ENCODE results near the gene LDLRAD4. TPM values are rescaled to one million over a fixed set of nuclear protein-coding genes. Genes with fewer than 3 reads are reported as not detected.
"Not testable (repeated sequence)": the region's sequence is repeated elsewhere in the genome, so short reads cannot be mapped to it uniquely, and the experiment has no call there.

The LDLRAD4 gene
- total RNA-seq, 1 donor from 2014 or later: 3.0 TPM

DNA sequence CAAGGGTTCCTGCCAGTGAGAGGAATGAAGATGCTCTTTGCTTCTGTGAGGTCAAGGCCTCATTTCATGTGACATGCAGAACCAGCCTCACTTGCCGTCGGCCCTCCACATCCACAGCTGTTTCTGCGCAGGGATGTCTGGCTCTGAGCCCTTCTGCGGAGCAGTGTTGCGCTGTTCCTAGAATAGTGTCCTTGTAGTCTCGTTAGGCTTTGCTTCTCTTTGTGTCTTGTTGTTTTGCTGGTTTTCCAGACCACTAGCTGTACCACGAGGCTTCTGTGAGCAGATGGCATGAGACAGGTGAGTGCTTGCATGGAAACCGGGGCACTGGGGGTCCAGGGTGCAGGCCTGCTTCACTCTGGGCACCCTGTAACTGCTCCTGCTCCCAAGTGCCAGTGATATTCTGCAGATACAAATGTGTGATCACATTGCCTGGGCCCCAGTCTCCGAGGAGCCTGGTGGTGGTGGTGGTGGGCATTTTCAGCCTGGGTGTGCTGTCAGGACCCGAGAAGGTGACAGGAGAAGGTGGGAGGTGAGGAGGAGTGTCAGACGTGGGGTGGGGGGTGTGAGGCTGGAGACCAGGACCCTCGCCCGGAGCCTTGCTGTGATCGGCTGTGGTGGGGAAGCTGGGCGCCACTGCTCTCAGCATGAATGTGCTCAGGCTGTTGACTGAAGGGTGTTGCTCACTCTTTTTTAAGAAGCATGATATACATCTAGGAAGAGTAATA is 34.3 kb downstream of the LDLRAD4 start:
- no peak for ATAC-seq

DNA sequence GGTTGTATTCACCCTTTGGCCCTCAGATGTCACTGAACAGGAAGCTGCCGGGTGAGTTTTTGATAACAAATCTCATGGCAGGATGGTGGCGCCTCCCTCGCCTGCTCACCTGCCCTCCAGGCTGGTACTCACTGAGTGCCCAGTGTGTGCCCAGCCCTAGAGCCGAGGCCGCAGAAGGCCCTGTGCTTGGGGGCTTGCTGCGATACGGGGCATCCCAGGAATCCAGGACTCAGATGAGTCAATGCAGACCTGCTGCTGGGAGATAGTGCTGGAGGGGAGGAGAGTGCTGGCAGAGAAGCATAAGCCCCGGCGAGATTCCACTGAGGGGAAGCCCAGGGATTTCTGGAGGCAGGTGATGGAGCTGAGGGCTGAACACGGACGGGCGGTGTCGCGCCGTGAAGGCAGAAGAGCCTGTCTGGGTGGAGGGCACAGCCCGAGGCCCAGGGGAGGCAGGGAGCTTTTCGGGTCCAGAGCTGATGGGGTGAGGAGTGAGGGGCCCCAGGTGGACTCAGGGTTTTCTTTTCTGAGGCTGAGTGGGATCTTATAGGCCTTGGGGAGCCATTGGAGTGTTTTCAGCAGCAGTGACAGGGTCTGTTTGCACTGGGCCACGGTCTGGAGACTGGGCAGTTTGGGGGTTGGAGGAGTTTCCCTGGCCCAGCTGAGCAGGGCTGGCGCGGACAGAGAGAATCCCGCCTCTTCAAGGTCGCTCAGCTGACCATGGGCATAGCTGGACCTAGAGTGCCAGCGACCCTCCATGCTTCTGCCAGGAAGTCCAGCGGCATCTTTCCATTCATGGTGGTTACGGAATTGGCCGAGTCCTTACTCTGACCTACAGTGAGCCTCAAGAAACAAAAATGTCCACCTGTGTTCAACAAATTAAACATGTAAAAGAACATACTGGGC is 35.5 kb downstream of the LDLRAD4 start:
- no peak for ATAC-seq

DNA sequence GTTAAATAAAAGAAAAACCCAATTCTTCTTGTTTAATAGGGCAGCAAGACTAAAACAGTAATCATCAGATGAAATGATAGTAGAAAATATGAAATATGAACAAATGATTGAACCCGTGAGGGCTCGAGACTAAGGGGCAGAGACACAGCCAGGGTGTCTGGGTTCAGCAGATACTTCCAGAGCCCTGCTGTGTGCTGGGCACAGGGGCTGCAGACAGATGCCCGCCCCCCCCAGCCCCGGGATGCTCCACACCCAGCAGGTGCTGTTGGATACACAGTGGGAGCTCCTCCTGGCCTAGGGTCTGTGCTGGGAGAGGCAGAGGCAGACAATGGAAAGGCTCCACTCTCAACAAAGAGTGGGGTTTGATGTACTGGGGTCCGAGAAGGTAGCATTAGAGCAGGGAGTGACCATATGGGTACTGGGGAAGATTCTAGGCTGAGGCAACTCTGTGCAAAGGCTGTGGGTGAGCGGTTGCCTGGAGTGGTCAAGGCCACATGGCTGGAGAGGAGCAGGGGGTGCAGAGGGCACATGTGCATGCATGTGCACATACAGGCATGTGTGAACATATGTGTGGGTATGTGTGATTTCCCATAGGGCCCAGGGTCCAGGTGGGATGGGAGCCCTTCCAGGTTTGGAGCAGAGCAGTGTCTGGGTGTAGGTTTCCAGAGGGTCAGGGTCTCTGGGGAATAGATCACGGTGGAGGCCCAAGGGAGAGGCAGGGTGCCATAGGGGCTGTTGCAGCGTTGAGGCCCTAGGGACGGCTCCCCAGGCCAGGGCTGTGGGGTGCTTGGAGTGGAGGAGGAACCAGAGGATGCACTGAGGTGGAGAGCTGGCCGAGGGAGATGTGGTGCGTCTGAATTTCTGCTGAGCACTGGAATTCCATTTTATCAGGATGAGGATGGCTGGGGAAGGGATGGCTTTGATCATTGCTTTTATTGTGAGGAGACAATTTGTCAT is 36.7 kb downstream of the LDLRAD4 start:
- ATAC-seq: no peak

DNA sequence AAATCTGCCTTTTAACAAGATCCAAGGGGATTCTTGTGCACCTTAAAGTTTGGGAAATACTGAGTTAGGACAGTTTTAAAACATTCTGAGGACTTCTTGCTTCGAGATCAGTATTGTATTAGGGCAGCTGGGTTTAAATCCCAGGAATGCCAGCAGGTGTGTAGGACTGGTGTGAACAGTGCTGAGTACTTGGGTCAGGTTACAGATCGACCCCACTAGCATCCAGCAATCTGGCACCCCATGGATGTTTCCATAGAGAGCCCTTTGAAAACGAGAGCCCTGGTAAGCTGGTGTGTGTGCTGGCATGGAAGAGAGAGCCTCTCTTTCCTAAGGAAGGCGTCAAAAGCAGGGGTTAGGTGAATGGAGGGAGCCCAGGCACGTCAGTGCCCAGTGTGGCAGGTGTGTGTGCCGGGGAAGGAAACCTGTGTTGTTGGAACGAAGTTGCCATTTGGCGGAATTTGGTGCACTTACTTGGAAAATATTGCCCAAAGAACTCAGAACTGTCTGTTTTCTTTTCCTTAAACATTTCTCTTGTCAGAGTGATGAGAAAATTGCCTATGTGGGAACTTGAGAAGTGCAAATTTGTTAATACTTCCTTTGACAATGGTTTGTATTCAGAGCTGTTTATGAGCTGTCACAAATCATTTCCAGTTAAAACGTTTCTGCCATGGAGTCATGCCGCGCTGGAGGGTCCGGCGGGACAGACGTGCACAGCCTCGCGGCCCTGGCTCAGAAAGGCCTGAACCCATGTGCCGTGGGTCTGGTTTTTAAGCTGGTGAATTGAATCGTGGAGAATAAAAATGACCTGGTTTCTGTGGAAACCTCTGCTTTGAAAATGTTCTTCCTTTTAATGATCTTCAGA is 38.1 kb downstream of the LDLRAD4 start:
- ATAC-seq: no peak

DNA sequence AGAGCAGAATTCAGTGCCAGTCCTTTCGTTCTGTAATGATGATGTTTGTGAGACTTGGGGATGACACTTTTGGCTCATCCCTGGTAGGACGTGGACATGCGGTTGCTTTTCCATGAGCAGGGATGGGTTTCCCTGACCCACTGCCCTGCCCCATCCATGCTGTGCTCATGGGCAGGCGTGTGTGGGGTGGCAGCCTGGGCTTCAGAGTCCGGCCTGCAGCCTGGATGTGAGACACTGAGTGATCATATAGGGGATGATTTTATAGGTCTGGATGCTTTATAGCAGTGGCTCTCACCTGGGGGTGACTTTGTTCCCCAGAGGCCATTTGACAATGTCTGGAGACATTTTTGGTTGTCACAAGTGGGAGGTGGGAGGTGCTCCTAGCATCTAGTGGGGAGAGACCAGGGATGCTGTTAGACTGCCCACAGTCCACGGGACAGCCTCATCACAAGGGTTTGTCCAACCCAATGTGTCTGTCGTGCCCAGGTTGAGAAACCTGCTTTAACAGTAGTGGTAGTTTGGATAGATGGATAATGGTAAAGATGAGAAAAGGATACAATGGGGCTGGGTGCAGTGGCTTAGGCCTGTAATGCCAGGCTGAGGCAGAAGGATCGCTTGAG is 38.9 kb downstream of the LDLRAD4 start:
- no peak for ATAC-seq

DNA sequence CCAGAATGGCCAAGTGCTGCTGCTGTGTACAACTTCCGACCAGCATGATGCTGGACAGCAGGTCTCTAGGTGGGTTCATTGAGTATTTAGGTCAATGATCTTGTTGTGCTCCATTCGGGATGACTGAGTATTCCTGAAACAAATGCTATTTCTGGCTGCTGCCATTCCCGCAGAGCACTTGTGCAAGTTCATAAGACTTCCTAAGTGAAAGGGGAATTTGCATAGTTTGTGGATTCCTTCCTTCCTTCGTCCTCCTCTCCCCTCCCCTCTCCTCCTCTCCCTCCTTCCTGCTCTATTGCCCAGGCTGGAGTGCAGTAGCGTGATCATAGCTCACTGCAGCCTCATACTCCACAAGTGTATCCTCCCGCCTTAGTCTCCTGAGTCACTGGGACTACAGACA is 40.4 kb downstream of the LDLRAD4 start:
- ATAC-seq: no peak

DNA sequence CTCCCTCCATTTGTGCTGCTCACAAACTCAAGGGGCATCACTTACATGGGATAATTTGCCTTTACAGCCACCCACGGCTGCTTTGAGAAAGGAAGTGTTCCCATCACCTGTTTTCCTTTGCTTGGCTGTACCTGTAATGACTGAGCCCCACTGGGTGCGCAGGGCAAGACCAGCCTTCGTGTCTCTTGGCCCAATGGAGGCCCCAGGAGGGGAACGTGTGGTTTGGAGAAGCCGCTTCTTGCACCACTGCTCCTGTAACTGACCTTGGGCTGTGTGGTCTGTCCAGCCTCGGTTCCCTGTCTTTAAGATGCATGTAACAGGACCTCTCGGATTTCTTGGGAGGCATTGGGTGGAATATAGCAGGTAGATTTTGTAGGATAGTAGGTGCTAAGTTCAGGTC is 41.1 kb downstream of the LDLRAD4 start:
- ATAC-seq: no peak

DNA sequence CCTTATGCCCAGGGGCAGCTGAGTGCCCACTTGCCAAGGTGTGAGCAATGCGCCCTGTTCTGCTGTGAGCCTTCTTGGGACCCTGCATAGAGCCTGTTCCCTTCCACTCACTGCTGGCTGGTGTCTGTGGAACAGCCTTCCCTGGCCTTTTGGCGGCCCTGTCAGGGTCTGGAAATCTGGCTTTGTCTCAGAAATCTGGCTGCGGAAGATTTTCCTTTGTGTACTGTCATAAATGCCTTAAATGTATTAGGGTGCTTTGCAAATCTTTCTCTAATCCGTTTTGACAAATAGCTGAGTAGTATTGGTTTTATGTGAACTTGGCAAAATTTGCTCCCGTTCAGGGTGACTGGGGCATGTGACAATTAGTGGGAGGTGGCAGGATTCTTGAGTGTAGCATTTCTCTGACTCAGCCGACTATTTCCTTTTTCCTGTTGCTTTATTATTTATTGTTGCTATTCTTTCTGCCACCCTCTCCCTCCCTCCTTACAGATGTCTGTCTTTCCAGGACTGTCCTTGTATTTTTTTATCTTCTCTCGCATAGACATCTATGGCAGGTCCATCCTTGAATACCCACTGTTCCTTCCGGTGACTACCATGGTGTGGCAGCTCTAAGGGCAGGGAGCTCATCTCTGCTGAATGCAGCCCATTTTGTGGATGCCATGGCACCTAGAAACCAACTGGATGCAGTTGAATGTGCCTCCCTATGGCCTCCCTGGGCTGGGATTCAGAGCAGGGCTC is 41.8 kb downstream of the LDLRAD4 start:
- ATAC-seq: peak; percentile 32

DNA sequence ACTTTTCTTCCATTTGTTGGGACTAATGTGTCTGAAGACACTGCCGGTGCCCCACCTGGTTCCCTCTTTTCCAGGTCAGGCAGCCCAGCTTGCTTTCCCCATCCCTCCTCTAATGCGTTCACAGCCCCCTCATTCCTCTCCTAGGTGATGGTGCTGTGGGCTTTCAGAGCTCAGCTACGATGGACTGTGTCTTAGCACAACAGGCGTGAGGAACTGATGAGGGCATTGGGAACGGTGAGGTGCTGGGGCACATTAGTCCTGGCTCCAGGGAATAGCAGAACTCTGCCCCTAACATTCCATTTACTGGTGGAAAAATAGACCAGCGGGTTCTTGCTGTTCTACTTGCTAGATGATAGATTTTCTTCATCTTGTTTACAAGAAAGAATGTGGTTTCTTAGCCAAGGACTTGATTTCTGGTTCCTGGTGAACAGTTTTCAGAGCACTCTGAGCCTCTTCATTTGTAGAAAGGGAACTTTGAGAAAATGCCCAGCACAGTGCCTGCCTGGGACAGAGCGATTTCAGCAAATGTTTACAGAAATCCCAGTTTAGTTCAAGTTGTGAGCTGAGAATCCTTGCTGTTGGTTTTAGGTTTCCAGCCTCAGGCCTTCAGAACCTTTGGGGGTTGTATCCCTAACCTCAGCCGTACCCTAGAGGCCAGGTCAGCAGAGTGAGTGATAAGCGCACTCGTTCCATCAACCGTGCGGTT is 42.5 kb downstream of the LDLRAD4 start:
- ATAC-seq: no peak

DNA sequence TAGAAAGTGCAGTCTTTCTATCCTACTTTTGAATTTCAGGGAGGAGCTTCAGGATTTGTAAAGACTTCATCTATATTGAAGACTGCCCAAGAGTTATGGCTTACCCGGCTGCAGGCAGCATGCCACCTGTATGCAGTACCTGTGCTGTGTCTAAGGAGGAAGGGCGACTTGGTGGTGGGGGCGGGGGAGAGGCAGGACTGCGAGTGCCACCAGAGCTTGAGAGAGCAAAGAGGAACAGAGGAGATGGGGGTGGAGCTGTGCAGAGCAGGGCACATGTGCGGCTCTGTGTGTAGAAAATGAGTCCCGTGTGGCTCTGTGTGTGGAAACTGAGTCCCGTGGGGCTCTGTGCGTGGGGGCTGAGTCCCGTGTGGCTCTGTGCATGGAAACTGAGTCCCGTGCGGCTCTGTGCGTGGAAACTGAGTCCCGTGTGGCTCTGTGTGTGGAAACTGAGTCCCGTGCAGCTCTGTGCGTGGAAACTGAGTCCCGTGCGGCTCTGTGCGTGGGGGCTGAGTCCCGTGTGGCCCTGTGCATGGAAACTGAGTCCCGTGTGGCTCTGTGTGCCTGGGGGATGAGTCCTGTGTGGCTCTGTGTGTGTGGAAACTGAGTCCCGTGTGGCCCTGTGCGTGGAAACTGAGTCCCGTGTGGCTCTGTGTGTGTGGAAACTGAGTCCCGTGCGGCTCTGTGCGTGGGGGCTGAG is 43.2 kb downstream of the LDLRAD4 start:
- ATAC-seq: no peak

DNA sequence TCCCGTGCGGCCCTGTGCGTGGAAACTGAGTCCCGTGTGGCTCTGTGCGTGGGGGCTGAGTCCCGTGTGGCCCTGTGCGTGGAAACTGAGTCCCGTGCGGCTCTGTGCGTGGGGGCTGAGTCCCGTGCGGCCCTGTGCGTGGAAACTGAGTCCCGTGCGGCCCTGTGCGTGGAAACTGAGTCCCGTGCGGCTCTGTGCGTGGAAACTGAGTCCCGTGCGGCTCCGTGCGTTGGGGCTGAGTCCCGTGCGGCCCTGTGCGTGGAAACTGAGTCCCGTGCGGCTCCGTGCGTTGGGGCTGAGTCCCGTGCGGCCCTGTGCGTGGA is 43.8 kb downstream of the LDLRAD4 start:
- not testable (repeated sequence) for ATAC-seq

DNA sequence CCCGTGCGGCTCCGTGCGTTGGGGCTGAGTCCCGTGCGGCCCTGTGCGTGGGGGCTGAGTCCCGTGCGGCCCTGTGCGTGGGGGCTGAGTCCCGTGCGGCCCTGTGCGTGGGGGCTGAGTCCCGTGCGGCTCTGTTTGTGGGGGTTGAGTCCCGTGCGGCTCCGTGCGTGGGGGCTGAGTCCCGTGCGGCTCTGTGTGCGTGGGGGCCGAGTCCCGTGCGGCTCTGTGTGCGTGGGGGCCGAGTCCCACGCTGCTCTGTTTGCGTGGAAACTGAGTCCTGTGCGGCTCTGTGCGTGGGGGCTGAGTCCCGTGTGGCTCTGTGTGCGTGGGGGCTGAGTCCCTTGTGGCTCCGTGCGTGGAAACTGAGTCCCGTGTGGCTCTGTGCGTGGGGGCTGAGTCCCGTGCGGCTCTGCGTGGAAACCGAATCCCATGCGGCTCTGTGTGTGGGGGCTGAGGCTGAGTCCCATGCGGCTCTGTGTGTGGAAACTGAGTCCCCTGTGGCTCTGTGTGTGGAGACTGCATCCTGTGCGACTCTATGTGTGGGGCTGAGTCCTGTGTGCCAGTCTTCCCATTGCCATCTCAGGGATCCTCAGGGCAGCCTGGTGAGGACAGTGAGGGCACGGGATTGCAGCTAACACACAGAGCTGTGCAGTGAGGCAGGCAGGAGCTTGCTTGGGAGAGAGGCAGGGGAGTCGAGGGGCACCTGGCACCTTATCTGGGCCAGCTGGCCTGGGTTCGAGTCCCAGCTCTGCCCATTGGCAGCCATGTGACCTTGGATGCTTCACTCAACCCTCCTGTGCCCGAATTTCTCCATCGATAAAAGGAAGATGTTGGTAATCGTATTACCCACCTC is 44.5 kb downstream of the LDLRAD4 start:
- no peak for ATAC-seq

DNA sequence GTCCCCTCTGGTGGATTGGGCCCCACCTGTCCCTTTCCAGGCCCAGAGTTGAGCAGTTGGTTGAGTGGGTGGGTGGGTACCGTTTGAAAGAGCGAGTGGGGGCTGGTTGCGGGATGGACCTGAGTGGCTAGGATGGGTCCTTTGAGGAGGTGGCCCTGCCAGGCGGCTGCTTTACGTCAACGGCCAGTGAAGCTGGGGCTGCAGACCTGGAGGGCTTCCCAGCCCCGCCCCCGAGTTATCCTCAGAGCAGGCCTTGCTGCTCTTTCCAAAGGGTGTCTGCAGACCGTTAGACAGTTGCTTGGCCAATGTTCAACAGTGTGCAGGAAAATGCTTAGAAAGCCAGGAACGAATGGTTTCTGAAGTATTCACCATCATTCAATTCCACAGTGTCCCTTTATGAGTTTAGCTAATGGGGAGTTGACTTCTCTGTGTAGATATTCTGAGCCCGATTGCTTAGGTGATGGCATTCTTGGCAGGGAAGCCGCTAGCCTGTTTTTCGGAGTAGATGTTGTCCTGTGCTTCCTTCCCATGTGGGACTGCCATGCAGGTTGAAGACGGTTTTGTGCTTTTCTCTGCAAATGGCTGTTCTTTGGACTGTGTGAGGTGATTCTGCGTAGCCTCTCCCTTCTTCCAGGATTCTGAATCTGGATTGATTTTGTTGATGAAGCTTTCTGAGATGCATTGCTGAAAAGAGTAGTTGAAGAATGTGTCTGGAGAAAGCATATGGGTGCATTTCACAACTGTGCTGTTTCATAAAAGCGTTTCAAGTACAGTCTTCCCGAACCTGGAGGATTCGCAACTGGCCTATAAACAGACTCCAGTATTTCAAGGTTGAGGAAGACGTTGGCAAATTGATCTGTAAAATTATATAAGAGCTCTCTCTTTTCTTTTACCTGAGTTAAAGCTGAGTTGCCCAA is 45.8 kb downstream of the LDLRAD4 start:
- no peak for ATAC-seq

DNA sequence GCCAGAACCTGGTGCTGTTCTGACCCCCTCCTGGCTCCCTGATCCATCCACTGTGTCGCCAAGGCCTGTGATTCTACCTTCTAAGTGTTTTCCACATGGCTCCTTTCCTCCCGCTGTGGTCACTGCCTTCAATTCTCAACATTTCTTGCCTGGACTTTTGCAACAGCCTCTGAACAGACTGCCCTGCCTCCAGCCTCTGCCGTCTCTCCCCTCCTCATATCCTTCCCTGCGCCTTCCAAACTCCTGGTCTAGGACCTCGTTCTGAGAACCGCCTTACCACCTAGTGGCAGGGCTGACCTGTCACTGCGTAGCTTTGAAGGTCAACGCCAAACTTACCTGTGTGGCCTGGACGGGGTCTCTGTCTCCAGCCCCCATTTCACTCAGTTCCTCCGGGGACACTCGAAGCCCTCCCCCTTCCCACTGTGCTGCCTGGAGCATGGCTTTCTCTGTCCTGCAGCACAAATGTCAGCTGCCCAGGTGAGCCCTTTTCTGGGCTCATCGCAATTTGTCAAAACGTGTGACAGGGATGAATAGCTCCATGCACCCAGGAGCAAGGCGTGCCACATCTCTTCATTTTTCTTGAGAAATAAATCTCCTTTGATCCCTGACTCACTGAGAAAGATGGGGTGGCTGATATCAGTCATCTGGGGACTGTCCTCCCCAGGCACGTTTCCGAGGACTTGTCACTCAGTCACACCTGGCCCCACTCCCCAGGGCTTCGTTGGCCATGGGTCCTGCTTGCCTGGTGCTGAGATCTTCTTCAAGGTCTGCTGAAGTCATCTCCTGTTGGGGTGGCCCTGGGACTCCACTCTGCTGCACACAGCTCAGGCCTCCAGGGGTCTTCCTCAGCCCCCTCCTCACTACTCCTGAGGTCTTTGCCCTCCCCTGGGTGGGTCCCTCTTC is 46.7 kb downstream of the LDLRAD4 start:
- ATAC-seq: no peak

DNA sequence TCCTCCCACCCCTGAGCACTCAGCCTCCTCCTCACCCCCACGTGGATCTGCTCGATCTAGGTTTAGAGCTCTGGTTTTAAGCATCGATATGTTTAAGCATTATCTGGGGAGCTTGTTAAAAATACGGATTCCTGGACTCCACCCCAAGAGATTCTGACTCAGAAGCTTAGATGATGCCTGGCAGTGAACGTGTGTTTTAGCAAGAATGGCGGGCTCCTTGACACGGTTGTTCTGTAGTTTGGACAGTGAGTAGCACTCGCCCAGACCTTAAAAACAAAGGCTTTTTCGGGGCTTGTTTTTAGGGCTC is 47.3 kb downstream of the LDLRAD4 start:
- no peak for ATAC-seq

Measured in esophagus mucosa (tissue), 1 donor.